HepG2 (cell line): ENCODE measurements around the gene SYTL3. TPM values are rescaled to one million over a fixed set of nuclear protein-coding genes. Genes with fewer than 3 reads are reported as not detected.

Source experiments
- CBX5 ChIP-seq: sonication (generic); formaldehyde crosslinking; IDR thresholded peaks from 2 replicates; pipeline ENCODE4 v1.4.0; 2020; ENCODE audit warnings: missing genetic modification reagents, borderline replicate concordance
- GTF3A ChIP-seq: sonication (generic); formaldehyde crosslinking; conservative IDR thresholded peaks from 2 replicates; pipeline ENCODE4 v1.4.0; 2020; ENCODE audit warnings: mild to moderate bottlenecking, missing genetic modification reagents
- MTA3 ChIP-seq: sonication (generic); formaldehyde crosslinking; IDR thresholded peaks from 2 replicates; pipeline ENCODE4 v1.4.0; 2020; ENCODE audit warnings: missing genetic modification reagents
- NONO ChIP-seq, 2 experiments: fragments of 450-650 bp in 1 of 2; sonication (generic) in 1 of 2; formaldehyde crosslinking in 1 of 2; IDR thresholded peaks in 1 of 2; conservative IDR thresholded peaks in 1 of 2; 2 replicates each; pipeline versions ENCODE4 v1.6.1 to v1.8.0; 2017 to 2022; ENCODE audit warnings: mild to moderate bottlenecking in 1 of 2, missing genetic modification reagents in 1 of 2, moderate library complexity in 1 of 2
- RARA ChIP-seq: IDR thresholded peaks from 2 replicates; pipeline ENCODE4 v1.6.1; 2016; ENCODE audit warnings: missing genetic modification reagents, missing compliant biosample characterization
- RBM39 ChIP-seq: fragments of 200-400 bp; formaldehyde crosslinking; IDR thresholded peaks from one replicate; pipeline ENCODE4 v1.6.1; 2018; ENCODE audit warnings: antibody characterized with exemption, mild to moderate bottlenecking, low read depth, low read length; ENCODE audit not compliant: poor library complexity, severe bottlenecking
- SP4 ChIP-seq: sonication (generic); formaldehyde crosslinking; IDR thresholded peaks from 2 replicates; pipeline ENCODE4 v1.8.1; 2023; ENCODE audit warnings: mild to moderate bottlenecking, missing genetic modification reagents
- ZFP62 ChIP-seq: sonication (generic); formaldehyde crosslinking; IDR thresholded peaks from 2 replicates; pipeline ENCODE4 v1.4.0; 2020; ENCODE audit warnings: missing genetic modification reagents
- ZNF619 ChIP-seq: sonication (generic); formaldehyde crosslinking; IDR thresholded peaks from 2 replicates; pipeline ENCODE4 v1.4.0; 2020; ENCODE audit warnings: mild to moderate bottlenecking, missing genetic modification reagents
- ZNF660 ChIP-seq: sonication (generic); formaldehyde crosslinking; IDR thresholded peaks from 2 replicates; pipeline ENCODE4 v1.5.1; 2020; ENCODE audit warnings: mild to moderate bottlenecking, low read depth, missing genetic modification reagents, borderline replicate concordance
- ZNF761 ChIP-seq: sonication (generic); formaldehyde crosslinking; conservative IDR thresholded peaks from 2 replicates; pipeline ENCODE4 v1.4.0; 2020; ENCODE audit warnings: mild to moderate bottlenecking, missing genetic modification reagents
- polyA plus RNA-seq, 8 experiments: library from polyadenylated mRNA; depleted of rRNA in 3 of 8; stranded (reverse) in 7 of 8; unstranded in 1 of 8; fragments of >200 nt; fragmentation: Illumina TruSeq in 4 of 8; extraction: Trizol in 4 of 8; gene quantifications; 2 replicates each; pipeline versions ENCODE4 v1.2.1 to v1.2.3, GENCODE V29; 2011 to 2016; ENCODE audit warnings: low read depth in 4 of 8, missing spikeins in 1 of 8, mixed read lengths in 1 of 8; ENCODE audit not compliant: insufficient read depth in 1 of 8
- total RNA-seq, 5 experiments: library from RNA; depleted of rRNA; stranded (reverse); fragments of >200 nt; fragmentation: Illumina TruSeq; extraction: Trizol; gene quantifications; 2 replicates each; pipeline ENCODE4 v1.2.3, GENCODE V29; 2016; ENCODE audit warnings: low read depth in 1 of 5
- TF ChIP-seq, protein P1 (sequence below): sonication (generic); formaldehyde crosslinking; IDR thresholded peaks from 2 replicates; pipeline ENCODE4 v1.5.0; 2020; ENCODE audit warnings: mild to moderate bottlenecking, missing genetic modification reagents
- TF ChIP-seq, protein P2 (sequence below): sonication (generic); formaldehyde crosslinking; IDR thresholded peaks from 2 replicates; pipeline ENCODE4 v1.5.0; 2020; ENCODE audit warnings: mild to moderate bottlenecking, missing genetic modification reagents, borderline replicate concordance
- TF ChIP-seq, protein P3 (sequence below): sonication (generic); formaldehyde crosslinking; IDR thresholded peaks from 2 replicates; pipeline ENCODE4 v1.9.0; 2021; ENCODE audit warnings: missing genetic modification reagents, borderline replicate concordance
- TF ChIP-seq, protein P4 (sequence below): sonication (generic); formaldehyde crosslinking; IDR thresholded peaks from 2 replicates; pipeline ENCODE4 v1.5.0; 2020; ENCODE audit warnings: missing genetic modification reagents

Gene SYTL3
- total and polyA plus RNA-seq, 2 of the 13 experiments (the other 11 are each of a cell fraction or from before 2014, with no cell fraction given) = 0.11 to 0.28 TPM

DNA sequence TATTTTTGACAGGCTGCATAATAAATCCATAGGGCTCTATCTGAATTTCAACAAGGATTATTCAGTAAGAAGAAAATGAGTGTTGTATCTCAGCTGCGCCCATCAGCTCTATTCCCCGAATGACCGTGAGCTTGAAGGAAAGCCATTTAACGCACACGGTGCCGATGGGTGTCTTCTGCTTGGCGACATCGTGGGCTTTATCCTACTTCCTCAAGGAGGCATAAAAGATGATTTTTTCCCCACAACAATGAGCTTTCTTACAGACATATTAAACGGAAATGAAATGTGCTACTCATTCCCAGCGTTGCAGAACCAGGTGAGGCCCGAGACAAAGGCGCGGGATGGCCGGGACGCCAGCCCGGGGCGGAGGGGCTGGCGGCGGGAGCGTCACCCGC lies 6.0 kb upstream of the SYTL3 start (continued):
- TF ChIP-seq, protein P1, sequence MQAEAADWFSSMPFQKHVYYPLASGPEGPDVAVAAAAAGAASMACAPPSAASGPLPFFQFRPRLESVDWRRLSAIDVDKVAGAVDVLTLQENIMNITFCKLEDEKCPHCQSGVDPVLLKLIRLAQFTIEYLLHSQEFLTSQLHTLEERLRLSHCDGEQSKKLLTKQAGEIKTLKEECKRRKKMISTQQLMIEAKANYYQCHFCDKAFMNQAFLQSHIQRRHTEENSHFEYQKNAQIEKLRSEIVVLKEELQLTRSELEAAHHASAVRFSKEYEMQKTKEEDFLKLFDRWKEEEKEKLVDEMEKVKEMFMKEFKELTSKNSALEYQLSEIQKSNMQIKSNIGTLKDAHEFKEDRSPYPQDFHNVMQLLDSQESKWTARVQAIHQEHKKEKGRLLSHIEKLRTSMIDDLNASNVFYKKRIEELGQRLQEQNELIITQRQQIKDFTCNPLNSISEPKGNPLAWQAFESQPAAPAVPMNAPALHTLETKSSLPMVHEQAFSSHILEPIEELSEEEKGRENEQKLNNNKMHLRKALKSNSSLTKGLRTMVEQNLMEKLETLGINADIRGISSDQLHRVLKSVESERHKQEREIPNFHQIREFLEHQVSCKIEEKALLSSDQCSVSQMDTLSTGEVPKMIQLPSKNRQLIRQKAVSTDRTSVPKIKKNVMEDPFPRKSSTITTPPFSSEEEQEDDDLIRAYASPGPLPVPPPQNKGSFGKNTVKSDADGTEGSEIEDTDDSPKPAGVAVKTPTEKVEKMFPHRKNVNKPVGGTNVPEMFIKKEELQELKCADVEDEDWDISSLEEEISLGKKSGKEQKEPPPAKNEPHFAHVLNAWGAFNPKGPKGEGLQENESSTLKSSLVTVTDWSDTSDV = no peak
- TF ChIP-seq CBX5 (CRISPR knock-in tag) = no peak
- TF ChIP-seq ZNF761 = 0 out of 2 replicates have a peak, but pooled peaks have one; percentile 18
- no peak for TF ChIP-seq ZNF619 (CRISPR knock-in tag)
- TF ChIP-seq NONO (IDR thresholded peaks at IDR 0.05) = no peak
- TF ChIP-seq NONO (CRISPR knock-in tag; conservative IDR thresholded peaks at IDR 0.05) = no peak
- TF ChIP-seq RBM39 = no peak
- TF ChIP-seq, protein P2, sequence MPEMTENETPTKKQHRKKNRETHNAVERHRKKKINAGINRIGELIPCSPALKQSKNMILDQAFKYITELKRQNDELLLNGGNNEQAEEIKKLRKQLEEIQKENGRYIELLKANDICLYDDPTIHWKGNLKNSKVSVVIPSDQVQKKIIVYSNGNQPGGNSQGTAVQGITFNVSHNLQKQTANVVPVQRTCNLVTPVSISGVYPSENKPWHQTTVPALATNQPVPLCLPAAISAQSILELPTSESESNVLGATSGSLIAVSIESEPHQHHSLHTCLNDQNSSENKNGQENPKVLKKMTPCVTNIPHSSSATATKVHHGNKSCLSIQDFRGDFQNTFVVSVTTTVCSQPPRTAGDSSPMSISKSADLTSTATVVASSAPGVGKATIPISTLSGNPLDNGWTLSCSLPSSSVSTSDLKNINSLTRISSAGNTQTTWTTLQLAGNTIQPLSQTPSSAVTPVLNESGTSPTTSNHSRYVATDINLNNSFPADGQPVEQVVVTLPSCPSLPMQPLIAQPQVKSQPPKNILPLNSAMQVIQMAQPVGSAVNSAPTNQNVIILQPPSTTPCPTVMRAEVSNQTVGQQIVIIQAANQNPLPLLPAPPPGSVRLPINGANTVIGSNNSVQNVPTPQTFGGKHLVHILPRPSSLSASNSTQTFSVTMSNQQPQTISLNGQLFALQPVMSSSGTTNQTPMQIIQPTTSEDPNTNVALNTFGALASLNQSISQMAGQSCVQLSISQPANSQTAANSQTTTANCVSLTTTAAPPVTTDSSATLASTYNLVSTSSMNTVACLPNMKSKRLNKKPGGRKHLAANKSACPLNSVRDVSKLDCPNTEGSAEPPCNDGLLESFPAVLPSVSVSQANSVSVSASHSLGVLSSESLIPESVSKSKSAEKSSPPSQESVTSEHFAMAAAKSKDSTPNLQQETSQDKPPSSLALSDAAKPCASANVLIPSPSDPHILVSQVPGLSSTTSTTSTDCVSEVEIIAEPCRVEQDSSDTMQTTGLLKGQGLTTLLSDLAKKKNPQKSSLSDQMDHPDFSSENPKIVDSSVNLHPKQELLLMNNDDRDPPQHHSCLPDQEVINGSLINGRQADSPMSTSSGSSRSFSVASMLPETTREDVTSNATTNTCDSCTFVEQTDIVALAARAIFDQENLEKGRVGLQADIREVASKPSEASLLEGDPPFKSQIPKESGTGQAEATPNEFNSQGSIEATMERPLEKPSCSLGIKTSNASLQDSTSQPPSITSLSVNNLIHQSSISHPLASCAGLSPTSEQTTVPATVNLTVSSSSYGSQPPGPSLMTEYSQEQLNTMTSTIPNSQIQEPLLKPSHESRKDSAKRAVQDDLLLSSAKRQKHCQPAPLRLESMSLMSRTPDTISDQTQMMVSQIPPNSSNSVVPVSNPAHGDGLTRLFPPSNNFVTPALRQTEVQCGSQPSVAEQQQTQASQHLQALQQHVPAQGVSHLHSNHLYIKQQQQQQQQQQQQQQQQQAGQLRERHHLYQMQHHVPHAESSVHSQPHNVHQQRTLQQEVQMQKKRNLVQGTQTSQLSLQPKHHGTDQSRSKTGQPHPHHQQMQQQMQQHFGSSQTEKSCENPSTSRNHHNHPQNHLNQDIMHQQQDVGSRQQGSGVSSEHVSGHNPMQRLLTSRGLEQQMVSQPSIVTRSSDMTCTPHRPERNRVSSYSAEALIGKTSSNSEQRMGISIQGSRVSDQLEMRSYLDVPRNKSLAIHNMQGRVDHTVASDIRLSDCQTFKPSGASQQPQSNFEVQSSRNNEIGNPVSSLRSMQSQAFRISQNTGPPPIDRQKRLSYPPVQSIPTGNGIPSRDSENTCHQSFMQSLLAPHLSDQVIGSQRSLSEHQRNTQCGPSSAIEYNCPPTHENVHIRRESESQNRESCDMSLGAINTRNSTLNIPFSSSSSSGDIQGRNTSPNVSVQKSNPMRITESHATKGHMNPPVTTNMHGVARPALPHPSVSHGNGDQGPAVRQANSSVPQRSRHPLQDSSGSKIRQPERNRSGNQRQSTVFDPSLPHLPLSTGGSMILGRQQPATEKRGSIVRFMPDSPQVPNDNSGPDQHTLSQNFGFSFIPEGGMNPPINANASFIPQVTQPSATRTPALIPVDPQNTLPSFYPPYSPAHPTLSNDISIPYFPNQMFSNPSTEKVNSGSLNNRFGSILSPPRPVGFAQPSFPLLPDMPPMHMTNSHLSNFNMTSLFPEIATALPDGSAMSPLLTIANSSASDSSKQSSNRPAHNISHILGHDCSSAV (CRISPR knock-in tag) = no peak
- TF ChIP-seq ZFP62 (CRISPR knock-in tag) = no peak
- TF ChIP-seq, protein P3, sequence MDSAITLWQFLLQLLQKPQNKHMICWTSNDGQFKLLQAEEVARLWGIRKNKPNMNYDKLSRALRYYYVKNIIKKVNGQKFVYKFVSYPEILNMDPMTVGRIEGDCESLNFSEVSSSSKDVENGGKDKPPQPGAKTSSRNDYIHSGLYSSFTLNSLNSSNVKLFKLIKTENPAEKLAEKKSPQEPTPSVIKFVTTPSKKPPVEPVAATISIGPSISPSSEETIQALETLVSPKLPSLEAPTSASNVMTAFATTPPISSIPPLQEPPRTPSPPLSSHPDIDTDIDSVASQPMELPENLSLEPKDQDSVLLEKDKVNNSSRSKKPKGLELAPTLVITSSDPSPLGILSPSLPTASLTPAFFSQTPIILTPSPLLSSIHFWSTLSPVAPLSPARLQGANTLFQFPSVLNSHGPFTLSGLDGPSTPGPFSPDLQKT (CRISPR knock-in tag) = no peak
- no peak for TF ChIP-seq MTA3 (CRISPR knock-in tag)
- TF ChIP-seq ZNF660 (CRISPR knock-in tag) = no peak
- peak; percentile 3; the same call in 1 of the 2 replicates for TF ChIP-seq SP4 (CRISPR knock-in tag)
- no peak; the same call in 1 of the 2 replicates for TF ChIP-seq GTF3A (CRISPR knock-in tag)
- TF ChIP-seq RARA (CRISPR knock-in tag) = no peak
- TF ChIP-seq, protein P4, sequence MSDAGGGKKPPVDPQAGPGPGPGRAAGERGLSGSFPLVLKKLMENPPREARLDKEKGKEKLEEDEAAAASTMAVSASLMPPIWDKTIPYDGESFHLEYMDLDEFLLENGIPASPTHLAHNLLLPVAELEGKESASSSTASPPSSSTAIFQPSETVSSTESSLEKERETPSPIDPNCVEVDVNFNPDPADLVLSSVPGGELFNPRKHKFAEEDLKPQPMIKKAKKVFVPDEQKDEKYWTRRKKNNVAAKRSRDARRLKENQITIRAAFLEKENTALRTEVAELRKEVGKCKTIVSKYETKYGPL = no peak
